PC-9 (cell line): ENCODE results near the gene KIAA0513. TPM values are rescaled to one million over a fixed set of nuclear protein-coding genes. Genes with fewer than 3 reads are reported as not detected.

Experiments
- BruUV-seq: library from RNA; stranded (reverse); fragments of 400-500 nt; replicated peaks from 2 replicates; lab custom pipeline; 2021; lab: Mats Ljungman, UMichigan
- CTCF ChIA-PET: fragments of 300-600 bp; sonication (Branson Sonifier 250); formaldehyde crosslinking; loops from one replicate; lab custom pipeline; 2022; ENCODE audit warnings: antibody characterized with exemption; lab: Charles Lee
- POLR2A ChIA-PET: fragments of 300-600 bp; sonication (Branson Sonifier 250); formaldehyde crosslinking; loops from one replicate; lab custom pipeline; 2022; ENCODE audit warnings: antibody characterized with exemption; ENCODE audit not compliant: unreplicated experiment; lab: Charles Lee
- DNase-seq, 2 experiments: peaks; one replicate each; pipeline versions ENCODE4 v3.0.0 to v3.0.0-alpha.2; 2015 to 2022; ENCODE audit warnings: mixed read lengths in 1 of 2
- H2AFZ ChIP-seq: fragments of 200-600 bp; sonication (generic); 2 replicates; pipeline ENCODE4 v1.8.1; 2017; ENCODE audit warnings: antibody characterized with exemption
- H3F3A ChIP-seq: fragments of 200-600 bp; sonication (generic); 2 replicates; pipeline ENCODE4 v1.8.1; 2017; ENCODE audit warnings: antibody characterized with exemption, mild to moderate bottlenecking, low read depth; ENCODE audit not compliant: insufficient read depth
- H3K27ac ChIP-seq: fragments of 200-600 bp; sonication (generic); 2 replicates; pipeline ENCODE4 v1.6.1; 2016; ENCODE audit warnings: mixed run types
- H3K27me3 ChIP-seq: fragments of 200-600 bp; sonication (generic); 2 replicates; pipeline ENCODE4 v1.6.1; 2016; ENCODE audit warnings: low read depth, mixed run types; ENCODE audit not compliant: insufficient read depth
- H3K36me3 ChIP-seq: fragments of 200-600 bp; sonication (generic); 2 replicates; pipeline ENCODE4 v1.6.1; 2016; ENCODE audit warnings: low read depth, mixed run types
- H3K4me1 ChIP-seq: fragments of 200-600 bp; sonication (generic); replicated peaks from 2 replicates; pipeline ENCODE4 v1.6.1; 2016; ENCODE audit warnings: mixed run types; ENCODE audit not compliant: insufficient read depth
- H3K4me2 ChIP-seq: fragments of 200-600 bp; sonication (generic); 2 replicates; pipeline ENCODE4 v1.6.1; 2017; ENCODE audit warnings: mixed run types
- H3K4me3 ChIP-seq: fragments of 200-600 bp; sonication (generic); 2 replicates; pipeline ENCODE4 v1.6.1; 2016; ENCODE audit warnings: mixed run types
- H3K79me2 ChIP-seq: fragments of 200-600 bp; sonication (generic); 2 replicates; pipeline ENCODE4 v1.6.1; 2017; ENCODE audit warnings: low read depth, mixed run types
- H3K9me2 ChIP-seq: fragments of 200-600 bp; sonication (generic); 2 replicates; pipeline ENCODE4 v1.8.1; 2017; ENCODE audit warnings: mild to moderate bottlenecking; ENCODE audit not compliant: insufficient read depth
- H3K9me3 ChIP-seq: fragments of 200-600 bp; sonication (generic); 2 replicates; pipeline ENCODE4 v1.8.1; 2016; ENCODE audit warnings: low read depth; ENCODE audit not compliant: insufficient read depth
- H4K20me1 ChIP-seq: fragments of 200-600 bp; sonication (generic); 2 replicates; pipeline ENCODE4 v1.8.1; 2017; ENCODE audit not compliant: insufficient read depth
- EZH2 ChIP-seq: fragments of 200-600 bp; sonication (generic); IDR thresholded peaks from 2 replicates; pipeline ENCODE4 v1.8.0; 2017; ENCODE audit warnings: antibody characterized with exemption, low read depth
- intact Hi-C: fragments of 100-400 bp; cut with micrococcal nuclease; formaldehyde crosslinking; loops from one replicate; pipeline ENCODE4 v1.10.0; 2022; ENCODE audit not compliant: unreplicated experiment
- total RNA-seq: library from RNA; stranded (reverse); gene quantifications from 2 replicates; pipeline ENCODE4 v1.2.3, GENCODE V29; 2021
- TF ChIP-seq, protein P1 (sequence below): fragments of 200-600 bp; sonication (generic); conservative IDR thresholded peaks from 2 replicates; pipeline ENCODE4 v1.6.1; 2017; ENCODE audit warnings: mixed run types, antibody characterized with exemption, mild to moderate bottlenecking, moderate library complexity

KIAA0513 gene
- total RNA-seq, 1 experiment from 2014 or later: 4.3 TPM

DNA sequence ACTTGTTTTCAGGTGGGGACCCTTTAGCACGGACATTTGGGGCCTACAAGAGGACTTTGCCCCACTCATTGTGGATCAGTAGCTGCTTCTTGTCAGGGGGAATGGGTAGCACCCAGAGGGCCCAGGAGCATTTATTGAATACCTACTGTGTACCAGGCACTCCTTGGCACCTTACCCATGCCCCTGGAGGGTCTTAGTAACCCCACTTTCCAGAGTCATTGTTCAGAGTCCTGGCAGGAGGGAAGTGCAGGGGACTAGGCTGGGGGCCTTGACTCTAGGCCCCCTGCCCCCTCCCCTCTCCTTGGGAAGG is 105.7 kb downstream of the KIAA0513 start:
- ChIA-PET CTCF (no interaction called here), POLR2A (no interaction called here)
- H3K36me3 ChIP-seq: no peaks in the 10 kb centered on the region
- H3K4me3 ChIP-seq: no peak overlapping the region
- H3K9me2 ChIP-seq: no peaks in the 10 kb centered on the region
- no peaks in the 10 kb centered on the region; the same call in 1 of the 2 replicates for H3F3A ChIP-seq
- no peak overlapping the region for H3K4me2 ChIP-seq
- no peak for TF ChIP-seq EZH2
- TF ChIP-seq, protein P1, sequence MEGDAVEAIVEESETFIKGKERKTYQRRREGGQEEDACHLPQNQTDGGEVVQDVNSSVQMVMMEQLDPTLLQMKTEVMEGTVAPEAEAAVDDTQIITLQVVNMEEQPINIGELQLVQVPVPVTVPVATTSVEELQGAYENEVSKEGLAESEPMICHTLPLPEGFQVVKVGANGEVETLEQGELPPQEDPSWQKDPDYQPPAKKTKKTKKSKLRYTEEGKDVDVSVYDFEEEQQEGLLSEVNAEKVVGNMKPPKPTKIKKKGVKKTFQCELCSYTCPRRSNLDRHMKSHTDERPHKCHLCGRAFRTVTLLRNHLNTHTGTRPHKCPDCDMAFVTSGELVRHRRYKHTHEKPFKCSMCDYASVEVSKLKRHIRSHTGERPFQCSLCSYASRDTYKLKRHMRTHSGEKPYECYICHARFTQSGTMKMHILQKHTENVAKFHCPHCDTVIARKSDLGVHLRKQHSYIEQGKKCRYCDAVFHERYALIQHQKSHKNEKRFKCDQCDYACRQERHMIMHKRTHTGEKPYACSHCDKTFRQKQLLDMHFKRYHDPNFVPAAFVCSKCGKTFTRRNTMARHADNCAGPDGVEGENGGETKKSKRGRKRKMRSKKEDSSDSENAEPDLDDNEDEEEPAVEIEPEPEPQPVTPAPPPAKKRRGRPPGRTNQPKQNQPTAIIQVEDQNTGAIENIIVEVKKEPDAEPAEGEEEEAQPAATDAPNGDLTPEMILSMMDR: no peak
- intact Hi-C loops: no loop called here
- H2AFZ ChIP-seq: no peak overlapping the region
- no peak for DNase-seq
- no peak overlapping the region for H3K27ac ChIP-seq
- H3K79me2 ChIP-seq: no peaks in the 10 kb centered on the region
- no peaks in the 10 kb centered on the region for H4K20me1 ChIP-seq
- H3K4me1 ChIP-seq: peaks cover 8% of the 10 kb centered on the region; the same call in 1 of the 2 replicates
- no TSS peak for BruUV-seq
- no peaks in the 10 kb centered on the region for H3K9me3 ChIP-seq
- peaks cover 11% of the 10 kb centered on the region; the same call in 1 of the 2 replicates for H3K27me3 ChIP-seq

DNA sequence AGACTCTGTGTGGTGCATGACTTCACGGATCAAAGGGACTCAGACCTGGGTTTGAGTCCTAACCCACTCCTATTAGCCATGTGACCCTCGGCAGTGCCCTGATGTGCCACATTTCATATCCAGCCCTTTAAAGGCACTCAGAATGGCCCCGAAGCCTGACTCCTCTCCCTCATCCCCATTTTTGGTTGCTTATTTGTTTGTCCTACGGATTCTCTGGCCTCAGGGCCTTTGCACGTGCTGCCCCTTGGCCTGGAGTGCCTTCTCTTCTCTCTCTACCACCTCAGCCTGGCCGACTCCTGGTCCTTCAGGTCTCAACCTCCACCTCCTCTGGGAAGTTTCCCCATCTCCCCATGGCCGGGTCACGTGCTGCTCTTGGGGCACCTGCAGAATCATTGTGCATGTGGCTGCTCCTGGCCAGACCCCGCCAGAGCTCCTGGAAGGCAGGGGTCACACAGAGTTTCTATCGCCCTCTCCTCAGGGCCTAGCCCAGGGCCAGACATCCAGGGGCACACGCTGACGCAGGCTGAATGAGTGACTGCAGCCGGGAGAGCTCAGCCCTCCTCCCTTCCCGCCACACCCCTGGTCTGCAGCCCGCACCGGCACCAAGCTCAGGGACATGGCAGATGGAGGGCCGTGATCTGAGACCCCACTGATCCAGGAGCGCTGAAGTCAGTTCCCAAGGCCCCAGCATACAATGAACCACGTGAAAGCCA is 106.6 kb downstream of the KIAA0513 start:
- intact Hi-C loops: no loop called here
- no peak for TF ChIP-seq EZH2
- TF ChIP-seq, protein P1: no peak
- Histone ChIP-seq H2AFZ (no peak overlapping the region), H3F3A (no peaks in the 10 kb centered on the region; the same call in 1 of the 2 replicates), H3K4me2 (no peak overlapping the region), H3K27ac (no peak overlapping the region), H3K27me3 (peaks cover 11% of the 10 kb centered on the region; the same call in 1 of the 2 replicates), H3K79me2 (no peaks in the 10 kb centered on the region), H4K20me1 (no peaks in the 10 kb centered on the region), H3K4me3 (no peak overlapping the region), H3K4me1 (peaks cover 8% of the 10 kb centered on the region; the same call in 1 of the 2 replicates), H3K9me2 (no peaks in the 10 kb centered on the region), H3K36me3 (no peaks in the 10 kb centered on the region), H3K9me3 (no peaks in the 10 kb centered on the region)
- no TSS peak for BruUV-seq
- POLR2A ChIA-PET: no interaction called here
- CTCF ChIA-PET: no interaction called here
- DNase-seq: no peak

DNA sequence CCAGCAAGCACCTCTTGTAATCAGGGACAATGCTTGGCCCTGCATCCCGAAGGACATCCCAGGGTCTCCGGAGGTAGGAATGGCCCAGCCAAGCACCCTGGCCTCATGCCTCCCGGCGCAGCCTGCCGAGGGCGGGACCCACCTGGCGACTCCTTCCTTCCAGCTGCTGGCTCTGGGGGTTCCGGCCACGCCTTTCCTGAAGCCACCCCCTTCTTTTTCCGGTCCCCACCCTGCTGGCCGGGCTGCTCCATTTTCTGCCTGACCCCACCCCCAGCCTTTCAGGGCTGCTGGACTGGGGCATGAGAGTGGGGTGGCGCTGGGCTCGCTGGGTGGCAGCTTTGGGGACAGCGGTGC is 107.2 kb downstream of the KIAA0513 start:
- no peak for DNase-seq
- TF ChIP-seq, protein P1: no peak
- TF ChIP-seq EZH2: no peak
- intact Hi-C loops: no loop called here
- Histone ChIP-seq H3K9me2 (no peaks in the 10 kb centered on the region), H3K36me3 (no peaks in the 10 kb centered on the region), H3K27ac (no peak overlapping the region), H4K20me1 (no peaks in the 10 kb centered on the region), H3K9me3 (no peaks in the 10 kb centered on the region), H3K79me2 (no peaks in the 10 kb centered on the region), H3K4me3 (no peak overlapping the region), H2AFZ (no peak overlapping the region), H3K4me2 (no peak overlapping the region), H3K4me1 (peaks cover 8% of the 10 kb centered on the region; the same call in 1 of the 2 replicates), H3F3A (no peaks in the 10 kb centered on the region; the same call in 1 of the 2 replicates), H3K27me3 (peaks cover 11% of the 10 kb centered on the region; the same call in 1 of the 2 replicates)
- no TSS peak for BruUV-seq
- ChIA-PET POLR2A (no interaction called here), CTCF (no interaction called here)
